HG03175 (cell line): ENCODE data around the gene ADCY3.

Source experiments
- ATAC-seq: cut with Tn5 transposase; IDR thresholded peaks from one replicate; pipeline ENCODE4 v1.9.1; 2021; ENCODE audit warnings: mild to moderate bottlenecking, moderate library complexity; ENCODE audit not compliant: unreplicated experiment

The ADCY3 gene

GRCh38 chr2:24926220-24926601, 6.2 kb upstream of the ADCY3 start:
- ATAC-seq = no peak

DNA sequence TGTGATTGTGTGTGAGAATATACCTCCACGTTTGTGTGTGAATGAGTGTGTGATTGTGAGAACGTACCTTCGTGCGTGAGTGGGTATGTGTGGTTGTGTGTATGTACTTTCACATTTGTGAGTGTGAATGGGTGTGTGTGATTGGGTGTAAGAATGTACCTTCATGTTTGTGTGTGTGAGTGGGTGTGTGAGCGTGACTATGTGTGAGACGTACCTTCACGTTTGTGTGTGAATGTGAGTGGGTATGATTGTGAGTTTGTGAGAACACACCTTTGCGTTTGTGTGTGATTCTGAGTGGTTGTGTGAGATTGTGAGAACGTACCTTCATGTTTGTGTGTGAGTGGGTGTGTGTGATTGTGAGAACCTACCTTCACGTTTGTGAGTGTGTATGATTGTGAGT, 5.8 kb upstream of the ADCY3 start:
- no peak for ATAC-seq

- ATAC-seq = no peak
These were observed 4.7 kb upstream of the ADCY3 start for GRCh38 chr2:24924732-24925131.

DNA sequence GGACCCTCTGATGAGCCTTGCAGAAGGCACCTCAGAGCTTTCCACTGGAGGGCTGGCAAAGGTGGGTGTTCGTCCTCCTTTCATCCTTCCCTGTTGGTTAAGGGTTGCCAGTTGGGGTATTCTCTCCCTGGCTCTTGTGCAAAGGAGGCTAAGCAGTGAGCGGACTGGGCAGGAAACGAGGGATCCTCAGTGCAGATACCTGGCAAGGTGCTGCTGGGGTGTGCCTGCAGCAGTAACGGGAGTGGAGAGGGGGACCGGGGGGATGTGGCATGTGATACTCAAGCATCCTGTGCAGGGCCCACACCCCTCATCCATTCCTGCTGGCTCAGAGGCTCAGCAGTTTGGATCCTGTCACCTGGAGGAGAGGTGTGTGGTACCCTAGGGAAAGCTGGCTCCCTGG, 4.2 kb upstream of the ADCY3 start:
- ATAC-seq = no peak

GRCh38 chr2:24923106-24923505, 3.1 kb upstream of the ADCY3 start:
- ATAC-seq = no peak

DNA sequence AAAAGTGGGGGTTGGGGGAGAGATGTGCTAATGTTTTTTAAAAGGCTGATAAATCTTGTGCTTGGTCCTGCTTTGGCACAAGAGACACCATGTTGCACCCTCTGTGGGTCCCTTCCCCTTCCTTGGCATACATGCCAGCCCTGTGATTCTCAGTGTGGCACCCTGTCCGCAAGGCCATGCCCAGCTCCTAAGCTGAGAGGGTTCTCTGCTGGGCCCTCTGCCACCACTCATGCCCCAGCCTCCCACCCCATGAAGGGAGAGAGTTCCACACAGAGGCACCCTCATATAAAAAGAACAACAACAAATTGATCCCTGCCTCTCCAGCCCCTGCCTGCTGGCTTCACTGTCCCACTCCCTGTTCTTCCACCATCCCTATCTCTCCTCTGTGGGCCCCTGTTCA, 2.5 kb upstream of the ADCY3 start:
- no peak for ATAC-seq

DNA sequence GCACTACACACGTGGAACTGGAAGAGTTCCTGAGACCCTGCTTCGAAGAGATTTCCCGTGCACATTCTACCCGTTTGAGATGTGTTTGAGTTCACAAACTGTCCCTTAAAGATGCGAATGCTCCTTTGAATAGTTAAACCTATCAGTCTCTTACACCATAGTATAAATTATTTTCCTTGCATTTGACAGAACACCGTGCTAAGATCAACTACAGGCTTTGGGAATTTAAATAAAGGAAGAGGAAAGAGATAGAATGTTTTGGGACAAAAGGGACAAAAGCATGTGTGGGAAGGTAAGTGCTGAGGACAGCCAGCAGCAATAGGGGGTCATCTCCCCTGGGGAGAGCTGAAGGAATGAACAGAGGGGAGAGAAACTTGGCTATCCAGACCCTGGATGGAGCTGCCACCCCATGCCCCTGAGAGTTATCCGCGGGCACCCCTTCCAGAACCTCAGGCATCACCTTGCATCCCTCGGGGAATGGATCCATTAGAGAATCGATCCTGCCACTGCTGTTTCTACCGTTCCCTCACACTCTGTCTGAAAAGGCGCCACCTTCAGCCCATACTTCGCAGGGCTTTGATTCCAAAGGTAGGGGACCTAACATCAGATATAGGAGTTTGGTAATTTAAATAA, 888 bp upstream of the ADCY3 start:
- no peak for ATAC-seq

GRCh38 chr2:24919506-24920097, 435 bp downstream of the ADCY3 start:
- peak; percentile 9 for ATAC-seq

GRCh38 chr2:24919037-24919505, 966 bp downstream of the ADCY3 start:
- no peak for ATAC-seq

DNA sequence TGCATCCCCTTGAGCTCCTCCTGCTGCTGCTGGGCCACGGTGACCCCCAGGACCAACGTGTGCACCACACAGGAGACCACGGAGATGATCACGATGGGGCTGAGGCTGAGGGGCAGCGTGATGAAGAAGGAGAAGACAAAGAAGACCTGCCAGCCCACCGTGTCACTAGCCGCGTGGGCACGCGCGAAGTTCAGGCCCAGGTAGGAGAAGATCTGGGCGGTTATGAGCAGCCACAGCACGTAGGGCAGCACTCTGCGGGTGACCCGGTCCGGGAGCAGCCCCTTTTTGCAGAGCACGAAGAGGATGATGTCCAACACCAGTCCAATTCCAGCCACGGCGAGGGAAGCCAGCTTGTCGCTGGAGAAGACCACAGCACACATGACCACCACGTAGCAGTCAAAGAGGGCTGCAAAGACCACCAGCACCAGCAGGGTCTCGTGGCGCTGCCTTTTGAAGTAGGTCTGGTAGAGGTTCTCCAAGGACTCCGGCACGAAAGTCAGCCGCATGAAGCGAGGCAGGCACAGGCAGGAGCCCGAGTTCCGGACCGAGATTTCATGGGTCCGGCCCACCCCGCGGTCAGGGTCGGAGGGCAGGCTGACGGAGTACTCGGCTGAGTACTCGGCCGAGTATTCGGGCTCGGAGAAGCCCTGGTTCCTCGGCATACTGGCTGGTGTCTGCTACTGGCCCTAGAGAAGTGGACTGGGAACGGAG, 1.6 kb downstream of the ADCY3 start:
- ATAC-seq = no peak

GRCh38 chr2:24917731-24918325, 2.2 kb downstream of the ADCY3 start:
- no peak for ATAC-seq

- ATAC-seq = no peak
These were observed 3.0 kb downstream of the ADCY3 start for GRCh38 chr2:24917086-24917485.

- ATAC-seq = no peak
These were observed 4.2 kb downstream of the ADCY3 start for GRCh38 chr2:24915796-24916195.

DNA sequence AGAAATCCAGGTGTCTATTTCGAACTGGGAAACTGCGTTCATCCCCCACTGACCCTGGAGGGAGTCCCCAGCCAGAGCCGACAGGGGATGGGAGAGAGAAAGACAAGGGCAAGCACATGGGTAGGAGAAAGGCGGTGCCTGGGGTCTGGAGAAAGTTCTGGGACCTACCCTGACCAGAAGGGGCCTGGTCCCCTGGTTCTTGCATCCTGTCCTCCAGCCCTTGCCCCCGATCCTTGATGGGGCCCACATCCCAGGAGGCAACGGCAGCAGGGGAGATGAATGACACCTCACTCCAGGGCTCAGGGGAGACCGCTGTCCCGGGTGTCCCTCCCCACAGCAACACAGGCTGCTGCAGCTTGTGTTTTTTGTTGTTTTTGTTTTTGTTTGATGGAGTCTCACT, 4.9 kb downstream of the ADCY3 start:
- ATAC-seq = no peak

- no peak for ATAC-seq
These were observed 5.3 kb downstream of the ADCY3 start for GRCh38 chr2:24914713-24915112.

- no peak for ATAC-seq
These were observed 6.1 kb downstream of the ADCY3 start for GRCh38 chr2:24913911-24914310.

GRCh38 chr2:24912986-24913385, 7.1 kb downstream of the ADCY3 start:
- no peak for ATAC-seq

GRCh38 chr2:24912523-24912922, 7.5 kb downstream of the ADCY3 start:
- no peak for ATAC-seq

DNA sequence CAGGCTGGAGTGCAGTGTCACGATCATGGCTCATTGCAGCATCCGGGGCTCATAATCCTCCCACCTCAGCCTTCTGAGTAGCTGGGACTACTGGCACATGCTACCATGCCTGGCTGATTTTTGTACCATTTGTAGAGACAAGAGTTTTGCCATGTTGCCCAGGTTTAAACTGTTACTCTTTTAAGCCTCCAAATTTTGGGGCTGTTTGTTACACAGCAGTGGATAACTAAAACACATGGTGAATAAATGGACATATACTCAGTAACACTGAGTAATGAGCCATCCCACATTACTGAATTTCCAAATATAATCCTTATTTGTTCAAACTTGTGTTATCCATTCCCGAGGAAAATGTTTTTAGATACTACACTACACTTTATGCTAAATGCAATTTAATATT, 9.8 kb downstream of the ADCY3 start:
- no peak for ATAC-seq

- ATAC-seq = no peak
These were observed 10.4 kb downstream of the ADCY3 start for GRCh38 chr2:24909555-24910177.

- ATAC-seq = no peak
These were observed 11.6 kb downstream of the ADCY3 start for GRCh38 chr2:24908461-24908901.
